Hepatic stellate cell (primary cell): ENCODE results near the gene F8A2.
"Not testable (repeated sequence)": the region's sequence is repeated elsewhere in the genome, so short reads cannot be mapped to it uniquely, and the experiment has no call there.

Source experiments
- DNase-seq: peaks from one replicate; pipeline ENCODE4 v3.0.0; 2011; ENCODE audit warnings: low spot score

Gene F8A2

GRCh38 chrX:155381843-155382528 is at the start of gene F8A2:
F8A2 (plus strand) TSS chrX:155382095; CDS start chrX:155382115, 20 bp downstream.
- DNase-seq, result not testable (repeated sequence)

GRCh38 chrX:155333544-155334100 is 48.3 kb upstream of the F8A2 start:
- DNase-seq, result no peak

GRCh38 chrX:155334486-155335336 is 47.2 kb upstream of the F8A2 start, which contains the start of gene CLIC2:
CLIC2 (minus strand) TSS chrX:155334614; CDS start chrX:155334427, 187 bp downstream.
- DNase-seq, result no peak

GRCh38 chrX:155335337-155335712 is 46.6 kb upstream of the F8A2 start:
- DNase-seq, result not testable (repeated sequence)

- DNase-seq, result not testable (repeated sequence)
These were observed 36.2 kb upstream of the F8A2 start for GRCh38 chrX:155345689-155346088.

- not testable (repeated sequence) for DNase-seq
These were observed 32.4 kb upstream of the F8A2 start for GRCh38 chrX:155349448-155349847.

GRCh38 chrX:155363712-155364111 is 18.2 kb upstream of the F8A2 start:
- not testable (repeated sequence) for DNase-seq

- not testable (repeated sequence) for DNase-seq
These were observed 8.0 kb upstream of the F8A2 start for GRCh38 chrX:155373777-155374458.

- DNase-seq, result not testable (repeated sequence)
These were observed 2.1 kb upstream of the F8A2 start for GRCh38 chrX:155379802-155380201.

- not testable (repeated sequence) for DNase-seq
These were observed 653 bp downstream of the F8A2 start for GRCh38 chrX:155382529-155382967.

- DNase-seq, result no peak
These were observed 7.7 kb downstream of the F8A2 start for GRCh38 chrX:155389634-155390033.

GRCh38 chrX:155394747-155395276 is 12.9 kb downstream of the F8A2 start:
- DNase-seq, result not testable (repeated sequence)

GRCh38 chrX:155406429-155406828 is 24.5 kb downstream of the F8A2 start:
- no peak for DNase-seq

GRCh38 chrX:155417769-155418168 is 35.9 kb downstream of the F8A2 start:
- no peak for DNase-seq
